ENCODE data around the gene ZPBP2. TPM values are rescaled to one million over a fixed set of nuclear protein-coding genes. Genes with fewer than 3 reads are reported as not detected.

ZPBP2 gene
- total and polyA plus RNA-seq, 9 of the 15 experiments (the other 6 are each of a cell fraction or from before 2014, with no cell fraction given), result not detected

- peaks cover 13% of the 10 kb centered on the region for H3K9me1 ChIP-seq (ENCODE audit: control insufficient read depth, insufficient read depth, low read length)
- H3K4me1 ChIP-seq (replicated peaks in 1 of 2; ENCODE audit: control insufficient read depth in 2 of 2, insufficient read depth in 2 of 2, low read length in 2 of 2), result peaks cover 27 to 48% of the 10 kb centered on the region in 2 experiments
- no peaks in the 10 kb centered on the region for H3K27me3 ChIP-seq (ENCODE audit: control insufficient read depth in 2 of 2, insufficient read depth in 2 of 2, low read length in 2 of 2)
- CTCF ChIA-PET (ENCODE audit: low intra/inter-chr PET ratio), result no interaction called here
- intact Hi-C loops (cut with micrococcal nuclease), result no loop called here
- no TSS peak for BruUV-seq (replicated peaks)
- ATAC-seq, result no peak
- FAIRE-seq, result no peak
- H3K9ac ChIP-seq (ENCODE audit: insufficient read depth in 1 of 2, low read depth in 2 of 2, low read length in 2 of 2), result no peak overlapping the region
- in situ Hi-C loops (cut with MboI), result no loop called here
- peaks cover 44% of the 10 kb centered on the region; the same call in 2 of the 3 replicates for H3K36me3 ChIP-seq (ENCODE audit: control insufficient read depth, insufficient read depth, low read length)
- H3K9me3 ChIP-seq (replicated peaks; ENCODE audit: control insufficient read depth, insufficient read depth, low read depth, low read length), result no peaks in the 10 kb centered on the region
- no peak overlapping the region for H2AFZ ChIP-seq (ENCODE audit: low read depth, low read length)
- no peak overlapping the region for H3K27ac ChIP-seq (ENCODE audit: extremely low read depth, low read depth, low read length)
- 0 out of 2 replicates have a peak, but pooled peaks cover 14% of the 10 kb centered on the region for H4K20me1 ChIP-seq (replicated peaks; ENCODE audit: control insufficient read depth, insufficient read depth, low read length)
- WGBS (ENCODE audit: insufficient coverage, low coverage, missing lambda C conversion rate), result 87% methylated on average over 17 of the region's 17 CpGs
- no peak for DNase-seq (ENCODE audit: extremely low read depth in 1 of 4, low spot score in 3 of 4)
- H3K4me3 ChIP-seq, result no peak overlapping the region
- POLR2A ChIA-PET, result interaction anchor here (0.5 kb wide), 1 partner anchor 300 kb away, joined by 4 read pairs; no protein-coding TSS in a partner anchor
- H3K79me2 ChIP-seq (ENCODE audit: control insufficient read depth, insufficient read depth, low read length), result peaks cover 33% of the 10 kb centered on the region
- H3K4me2 ChIP-seq (ENCODE audit: insufficient read depth, low read length), result no peak overlapping the region
- TF ChIP-seq ZBTB40 (IDR thresholded peaks at IDR 0.05) (no peak), ZBTB40 (CRISPR knock-in tag; IDR thresholded peaks at IDR 0.05) (no peak), ZNF584 (CRISPR knock-in tag; IDR thresholded peaks at IDR 0.05; ENCODE audit: low read depth) (no peak), HDAC1 (IDR thresholded peaks at IDR 0.05) (no peak), FOXK2 (conservative IDR thresholded peaks at IDR 0.05 in 1 of 2, IDR thresholded peaks at IDR 0.05 in 1 of 2; ENCODE audit: low read depth in 2 of 2) (no peak), MBD1 (CRISPR knock-in tag; IDR thresholded peaks at IDR 0.05) (no peak)
- TF ChIP-seq, protein P1, sequence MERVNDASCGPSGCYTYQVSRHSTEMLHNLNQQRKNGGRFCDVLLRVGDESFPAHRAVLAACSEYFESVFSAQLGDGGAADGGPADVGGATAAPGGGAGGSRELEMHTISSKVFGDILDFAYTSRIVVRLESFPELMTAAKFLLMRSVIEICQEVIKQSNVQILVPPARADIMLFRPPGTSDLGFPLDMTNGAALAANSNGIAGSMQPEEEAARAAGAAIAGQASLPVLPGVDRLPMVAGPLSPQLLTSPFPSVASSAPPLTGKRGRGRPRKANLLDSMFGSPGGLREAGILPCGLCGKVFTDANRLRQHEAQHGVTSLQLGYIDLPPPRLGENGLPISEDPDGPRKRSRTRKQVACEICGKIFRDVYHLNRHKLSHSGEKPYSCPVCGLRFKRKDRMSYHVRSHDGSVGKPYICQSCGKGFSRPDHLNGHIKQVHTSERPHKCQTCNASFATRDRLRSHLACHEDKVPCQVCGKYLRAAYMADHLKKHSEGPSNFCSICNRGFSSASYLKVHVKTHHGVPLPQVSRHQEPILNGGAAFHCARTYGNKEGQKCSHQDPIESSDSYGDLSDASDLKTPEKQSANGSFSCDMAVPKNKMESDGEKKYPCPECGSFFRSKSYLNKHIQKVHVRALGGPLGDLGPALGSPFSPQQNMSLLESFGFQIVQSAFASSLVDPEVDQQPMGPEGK (CRISPR knock-in tag; IDR thresholded peaks at IDR 0.05; ENCODE audit: borderline replicate concordance), result no peak
These were observed 56.1 kb downstream of the ZPBP2 start for GRCh38 chr17:39923836-39924690.

Data from K562 (cell line).